Activated naive CD4-positive, alpha-beta T cell treated with anti-CD3 and anti-CD28 coated beads, Interleukin-2, amount 50 U/mL, for 24 hours (primary cell): ENCODE results near the gene NRDE2.

Source experiments
- H3K27ac Mint-ChIP-seq: one replicate; pipeline ENCODE4 v1.8.0; 2021; ENCODE audit warnings: mild to moderate bottlenecking, mixed read lengths
- H3K27me3 Mint-ChIP-seq: one replicate; pipeline ENCODE4 v1.8.0; 2021; ENCODE audit warnings: mixed read lengths
- H3K36me3 Mint-ChIP-seq: one replicate; pipeline ENCODE4 v1.8.0; 2021; ENCODE audit warnings: mixed read lengths
- H3K4me1 Mint-ChIP-seq: one replicate; pipeline ENCODE4 v1.8.0; 2021; ENCODE audit warnings: mixed read lengths
- H3K4me3 Mint-ChIP-seq: one replicate; pipeline ENCODE4 v1.8.0; 2021; ENCODE audit warnings: mild to moderate bottlenecking, mixed read lengths
- H3K9me3 Mint-ChIP-seq: one replicate; pipeline ENCODE4 v1.8.0; 2021; ENCODE audit warnings: mixed read lengths

The NRDE2 gene

GRCh38 chr14:90331497-90332270 lies at the start of gene NRDE2:
Gene NRDE2, minus strand, starts transcription at chr14:90331941. Its CDS starts 37 bp downstream, at chr14:90331904.
- peak within 1 kb of the TSS; percentile 94 for H3K4me3 Mint-ChIP-seq
- H3K36me3 Mint-ChIP-seq = peaks cover 3% of the 10 kb centered on the region
- peaks cover 4% of the 10 kb centered on the region for H3K27me3 Mint-ChIP-seq
- peak within 1 kb of the TSS; percentile 96 for H3K27ac Mint-ChIP-seq
- H3K9me3 Mint-ChIP-seq = no peaks in the 10 kb centered on the region
- peaks cover 39% of the 10 kb centered on the region for H3K4me1 Mint-ChIP-seq

- H3K9me3 Mint-ChIP-seq = no peaks in the 10 kb centered on the region
- H3K27me3 Mint-ChIP-seq = no peaks in the 10 kb centered on the region
- peaks cover 18% of the 10 kb centered on the region for H3K4me1 Mint-ChIP-seq
- no peaks in the 10 kb centered on the region for H3K36me3 Mint-ChIP-seq
- peak overlapping the region; percentile 5 for H3K27ac Mint-ChIP-seq
- H3K4me3 Mint-ChIP-seq = no peak overlapping the region
Measured at GRCh38 chr14:90381011-90381786, 49.5 kb upstream of the NRDE2 start.

GRCh38 chr14:90379106-90379505 lies 47.4 kb upstream of the NRDE2 start:
- Mint-ChIP-seq H3K4me1 (peaks cover 3% of the 10 kb centered on the region), H3K27me3 (no peaks in the 10 kb centered on the region), H3K9me3 (no peaks in the 10 kb centered on the region), H3K27ac (peak overlapping the region; percentile 54), H3K4me3 (no peak overlapping the region), H3K36me3 (no peaks in the 10 kb centered on the region)

- Mint-ChIP-seq H3K27me3 (no peaks in the 10 kb centered on the region), H3K27ac (no peak overlapping the region), H3K36me3 (no peaks in the 10 kb centered on the region), H3K9me3 (no peaks in the 10 kb centered on the region), H3K4me1 (no peaks in the 10 kb centered on the region), H3K4me3 (no peak overlapping the region)
Measured at GRCh38 chr14:90378249-90378648, 46.5 kb upstream of the NRDE2 start.

- H3K4me3 Mint-ChIP-seq = no peak overlapping the region
- H3K36me3 Mint-ChIP-seq = no peaks in the 10 kb centered on the region
- no peak overlapping the region for H3K27ac Mint-ChIP-seq
- no peaks in the 10 kb centered on the region for H3K9me3 Mint-ChIP-seq
- no peaks in the 10 kb centered on the region for H3K4me1 Mint-ChIP-seq
- no peaks in the 10 kb centered on the region for H3K27me3 Mint-ChIP-seq
Measured at GRCh38 chr14:90375934-90376333, 44.2 kb upstream of the NRDE2 start.

GRCh38 chr14:90374813-90375212 lies 43.1 kb upstream of the NRDE2 start:
- no peaks in the 10 kb centered on the region for H3K4me1 Mint-ChIP-seq
- no peaks in the 10 kb centered on the region for H3K27me3 Mint-ChIP-seq
- no peak overlapping the region for H3K27ac Mint-ChIP-seq
- H3K36me3 Mint-ChIP-seq = no peaks in the 10 kb centered on the region
- H3K9me3 Mint-ChIP-seq = no peaks in the 10 kb centered on the region
- no peak overlapping the region for H3K4me3 Mint-ChIP-seq

- Mint-ChIP-seq H3K4me1 (peaks cover 3% of the 10 kb centered on the region), H3K27ac (no peak overlapping the region), H3K9me3 (no peaks in the 10 kb centered on the region), H3K36me3 (no peaks in the 10 kb centered on the region), H3K27me3 (no peaks in the 10 kb centered on the region), H3K4me3 (no peak overlapping the region)
Measured at GRCh38 chr14:90373887-90374286, 42.1 kb upstream of the NRDE2 start.

- Mint-ChIP-seq H3K27me3 (no peaks in the 10 kb centered on the region), H3K9me3 (no peaks in the 10 kb centered on the region), H3K27ac (no peak overlapping the region), H3K4me1 (peaks cover 3% of the 10 kb centered on the region), H3K4me3 (no peak overlapping the region), H3K36me3 (no peaks in the 10 kb centered on the region)
Measured at GRCh38 chr14:90368946-90369721, 37.4 kb upstream of the NRDE2 start.

GRCh38 chr14:90362558-90362896 lies 30.8 kb upstream of the NRDE2 start:
- Mint-ChIP-seq H3K27me3 (no peaks in the 10 kb centered on the region), H3K27ac (no peak overlapping the region), H3K36me3 (no peaks in the 10 kb centered on the region), H3K4me3 (no peak overlapping the region), H3K4me1 (no peaks in the 10 kb centered on the region), H3K9me3 (no peaks in the 10 kb centered on the region)

- Mint-ChIP-seq H3K27me3 (no peaks in the 10 kb centered on the region), H3K4me3 (no peak overlapping the region), H3K27ac (no peak overlapping the region), H3K9me3 (no peaks in the 10 kb centered on the region), H3K4me1 (no peaks in the 10 kb centered on the region), H3K36me3 (no peaks in the 10 kb centered on the region)
Measured at GRCh38 chr14:90361865-90362557, 30.3 kb upstream of the NRDE2 start.

GRCh38 chr14:90358359-90358758 lies 26.6 kb upstream of the NRDE2 start:
- Mint-ChIP-seq H3K36me3 (no peaks in the 10 kb centered on the region), H3K27me3 (no peaks in the 10 kb centered on the region), H3K4me1 (no peaks in the 10 kb centered on the region), H3K27ac (no peak overlapping the region), H3K4me3 (no peak overlapping the region), H3K9me3 (no peaks in the 10 kb centered on the region)

- Mint-ChIP-seq H3K4me1 (no peaks in the 10 kb centered on the region), H3K27ac (no peak overlapping the region), H3K36me3 (no peaks in the 10 kb centered on the region), H3K4me3 (no peak overlapping the region), H3K27me3 (no peaks in the 10 kb centered on the region), H3K9me3 (no peaks in the 10 kb centered on the region)
Measured at GRCh38 chr14:90356925-90357324, 25.2 kb upstream of the NRDE2 start.

GRCh38 chr14:90355540-90356518 lies 24.1 kb upstream of the NRDE2 start:
- no peak overlapping the region for H3K4me3 Mint-ChIP-seq
- H3K4me1 Mint-ChIP-seq = no peaks in the 10 kb centered on the region
- H3K27ac Mint-ChIP-seq = no peak overlapping the region
- no peaks in the 10 kb centered on the region for H3K27me3 Mint-ChIP-seq
- H3K9me3 Mint-ChIP-seq = no peaks in the 10 kb centered on the region
- H3K36me3 Mint-ChIP-seq = no peaks in the 10 kb centered on the region

- Mint-ChIP-seq H3K4me3 (no peak overlapping the region), H3K4me1 (no peaks in the 10 kb centered on the region), H3K9me3 (no peaks in the 10 kb centered on the region), H3K36me3 (no peaks in the 10 kb centered on the region), H3K27me3 (no peaks in the 10 kb centered on the region), H3K27ac (no peak overlapping the region)
Measured at GRCh38 chr14:90354551-90355298, 23.0 kb upstream of the NRDE2 start.
